Activated CD4-positive, alpha-beta T cell treated with anti-CD3 and anti-CD28 coated beads for 36 hours (primary cell): Measurements from ENCODE around the gene VSNL1. TPM values are rescaled to one million over a fixed set of nuclear protein-coding genes. Genes with fewer than 3 reads are reported as not detected.

Experiments used
- ATAC-seq: fragments of 200-7000 bp; cut with Tn5 transposase; one replicate; pipeline ENCODE4 v1.10.0; 2021; ENCODE audit warnings: mild to moderate bottlenecking, moderate library complexity
- CTCF ChIA-PET: fragments of 350-600 bp; sonication (Branson Sonifier 250); formaldehyde crosslinking; loops from one replicate; lab custom pipeline; 2021; ENCODE audit warnings: antibody characterized with exemption; lab: Charles Lee
- POLR2A ChIA-PET: fragments of 350-600 bp; sonication (Branson Sonifier 250); formaldehyde crosslinking; loops from one replicate; lab custom pipeline; 2021; ENCODE audit warnings: antibody characterized with exemption, inconsistent platforms; lab: Charles Lee
- DNase-seq: peaks from one replicate; pipeline ENCODE4 v3.0.0-alpha.2; 2020
- H3K27ac Mint-ChIP-seq: one replicate; pipeline ENCODE4 v1.8.0; 2021; ENCODE audit warnings: mixed read lengths
- H3K27me3 Mint-ChIP-seq: one replicate; pipeline ENCODE4 v1.8.0; 2021; ENCODE audit warnings: mixed read lengths
- H3K36me3 Mint-ChIP-seq: one replicate; pipeline ENCODE4 v1.8.0; 2021; ENCODE audit warnings: low read depth, mixed read lengths
- H3K4me1 Mint-ChIP-seq: one replicate; pipeline ENCODE4 v1.8.0; 2021; ENCODE audit warnings: mixed read lengths
- H3K4me3 Mint-ChIP-seq: one replicate; pipeline ENCODE4 v1.8.0; 2021; ENCODE audit warnings: mild to moderate bottlenecking, moderate library complexity, mixed read lengths
- H3K9me3 Mint-ChIP-seq: one replicate; pipeline ENCODE4 v1.8.0; 2021; ENCODE audit warnings: low read depth, mixed read lengths
- intact Hi-C, 2 experiments: fragments of 100-400 bp; cut with DNase I in 1 of 2; cut with micrococcal nuclease in 1 of 2; formaldehyde crosslinking; loops; one replicate each; pipeline versions ENCODE4 v1.14.2 to v1.15.1; 2022 to 2024; cut with DNase I, micrococcal nuclease
- total RNA-seq, 2 experiments: library from RNA; stranded (reverse); gene quantifications; one replicate each; pipeline ENCODE4 v1.2.3, GENCODE V29; 2021

The VSNL1 gene
- total RNA-seq, 2 experiments from 2014 or later = not detected

- Mint-ChIP-seq H3K27ac (no peak overlapping the region), H3K4me1 (no peaks in the 10 kb centered on the region), H3K36me3 (no peaks in the 10 kb centered on the region), H3K27me3 (peaks cover 6% of the 10 kb centered on the region), H3K4me3 (no peak overlapping the region), H3K9me3 (no peaks in the 10 kb centered on the region)
- DNase-seq (no peak), ATAC-seq (no peak)
- CTCF ChIA-PET = no interaction called here
- intact Hi-C loops = no loop called here
- POLR2A ChIA-PET = no interaction called here
These were observed 63.6 kb downstream of the VSNL1 start for GRCh38 chr2:17604050-17604449.

GRCh38 chr2:17605696-17606095, 65.2 kb downstream of the VSNL1 start:
- no peak overlapping the region for H3K27ac Mint-ChIP-seq
- ChIA-PET CTCF (no interaction called here), POLR2A (no interaction called here)
- H3K36me3 Mint-ChIP-seq = no peaks in the 10 kb centered on the region
- H3K4me1 Mint-ChIP-seq = no peaks in the 10 kb centered on the region
- intact Hi-C loops = no loop called here
- H3K4me3 Mint-ChIP-seq = no peak overlapping the region
- ATAC-seq = no peak
- no peak for DNase-seq
- no peaks in the 10 kb centered on the region for H3K9me3 Mint-ChIP-seq
- H3K27me3 Mint-ChIP-seq = peaks cover 6% of the 10 kb centered on the region

- no peak for ATAC-seq
- H3K4me3 Mint-ChIP-seq = no peak overlapping the region
- H3K36me3 Mint-ChIP-seq = no peaks in the 10 kb centered on the region
- no peaks in the 10 kb centered on the region for H3K9me3 Mint-ChIP-seq
- H3K27ac Mint-ChIP-seq = no peak overlapping the region
- ChIA-PET CTCF (no interaction called here), POLR2A (no interaction called here)
- peaks cover 6% of the 10 kb centered on the region for H3K27me3 Mint-ChIP-seq
- intact Hi-C loops = no loop called here
- H3K4me1 Mint-ChIP-seq = no peaks in the 10 kb centered on the region
- DNase-seq = no peak
These were observed 66.4 kb downstream of the VSNL1 start for GRCh38 chr2:17606851-17607250.

GRCh38 chr2:17607379-17607778, 66.9 kb downstream of the VSNL1 start:
- intact Hi-C loops = no loop called here
- ATAC-seq (no peak), DNase-seq (no peak)
- ChIA-PET CTCF (interaction anchor here (2.3 kb wide), 1 partner anchor 39 kb away, joined by 5 read pairs; no protein-coding TSS in a partner anchor), POLR2A (no interaction called here)
- Mint-ChIP-seq H3K4me1 (no peaks in the 10 kb centered on the region), H3K27ac (no peak overlapping the region), H3K27me3 (peaks cover 6% of the 10 kb centered on the region), H3K9me3 (no peaks in the 10 kb centered on the region), H3K4me3 (no peak overlapping the region), H3K36me3 (no peaks in the 10 kb centered on the region)

GRCh38 chr2:17608251-17608650, 67.8 kb downstream of the VSNL1 start:
- intact Hi-C loops = no loop called here

GRCh38 chr2:17610521-17610920, 70.0 kb downstream of the VSNL1 start:
- DNase-seq = no peak
- intact Hi-C loops = no loop called here
- CTCF ChIA-PET = no interaction called here

More at GRCh38 chr2:17608251-17608650, 67.8 kb downstream of the VSNL1 start:
- Mint-ChIP-seq H3K4me1 (no peaks in the 10 kb centered on the region), H3K4me3 (no peak overlapping the region), H3K36me3 (no peaks in the 10 kb centered on the region), H3K27ac (no peak overlapping the region), H3K27me3 (peaks cover 6% of the 10 kb centered on the region), H3K9me3 (no peaks in the 10 kb centered on the region)
- ATAC-seq (no peak), DNase-seq (no peak)
- ChIA-PET CTCF (interaction anchor here (0.6 to 2.3 kb wide), 2 partner anchors 38 to 213 kb away, joined by 3 to 5 read pairs; no protein-coding TSS in a partner anchor), POLR2A (no interaction called here)

GRCh38 chr2:17611036-17611435, 70.5 kb downstream of the VSNL1 start:
- ATAC-seq (no peak), DNase-seq (no peak)
- no peak overlapping the region for H3K4me3 Mint-ChIP-seq
- H3K27ac Mint-ChIP-seq = no peak overlapping the region
- peaks cover 2% of the 10 kb centered on the region for H3K27me3 Mint-ChIP-seq
- H3K9me3 Mint-ChIP-seq = no peaks in the 10 kb centered on the region
- POLR2A ChIA-PET = no interaction called here
- no peaks in the 10 kb centered on the region for H3K36me3 Mint-ChIP-seq
- H3K4me1 Mint-ChIP-seq = no peaks in the 10 kb centered on the region
- intact Hi-C loops = no loop called here
- CTCF ChIA-PET = no interaction called here

More at GRCh38 chr2:17610521-17610920, 70.0 kb downstream of the VSNL1 start:
- Mint-ChIP-seq H3K36me3 (no peaks in the 10 kb centered on the region), H3K4me1 (no peaks in the 10 kb centered on the region), H3K4me3 (no peak overlapping the region), H3K27ac (no peak overlapping the region), H3K9me3 (no peaks in the 10 kb centered on the region), H3K27me3 (peaks cover 2% of the 10 kb centered on the region)
- POLR2A ChIA-PET = no interaction called here
- no peak for ATAC-seq

GRCh38 chr2:17614174-17614930, 73.9 kb downstream of the VSNL1 start:
- H3K4me3 Mint-ChIP-seq = no peak overlapping the region
- no peak overlapping the region for H3K27ac Mint-ChIP-seq
- ChIA-PET POLR2A (no interaction called here), CTCF (no interaction called here)
- DNase-seq (no peak), ATAC-seq (no peak)
- H3K27me3 Mint-ChIP-seq = no peaks in the 10 kb centered on the region
- H3K9me3 Mint-ChIP-seq = no peaks in the 10 kb centered on the region
- intact Hi-C loops = no loop called here
- no peaks in the 10 kb centered on the region for H3K36me3 Mint-ChIP-seq
- H3K4me1 Mint-ChIP-seq = no peaks in the 10 kb centered on the region

GRCh38 chr2:17615147-17615546, 74.7 kb downstream of the VSNL1 start:
- CTCF ChIA-PET = interaction anchor here (1.1 kb wide), 1 partner anchor 31 kb away, joined by 3 read pairs; no protein-coding TSS in a partner anchor
- POLR2A ChIA-PET = no interaction called here

GRCh38 chr2:17615728-17616351, 75.3 kb downstream of the VSNL1 start:
- DNase-seq = no peak
- intact Hi-C loops = no loop called here
- H3K27ac Mint-ChIP-seq = no peak overlapping the region
- no peaks in the 10 kb centered on the region for H3K9me3 Mint-ChIP-seq
- no peak for ATAC-seq
- POLR2A ChIA-PET = no interaction called here
- CTCF ChIA-PET = interaction anchor here (1.1 kb wide), 1 partner anchor 30 kb away, joined by 3 read pairs; no protein-coding TSS in a partner anchor
- no peaks in the 10 kb centered on the region for H3K36me3 Mint-ChIP-seq
- H3K4me1 Mint-ChIP-seq = no peaks in the 10 kb centered on the region
- H3K27me3 Mint-ChIP-seq = peaks cover 4% of the 10 kb centered on the region
- H3K4me3 Mint-ChIP-seq = no peak overlapping the region

More at GRCh38 chr2:17615147-17615546, 74.7 kb downstream of the VSNL1 start:
- intact Hi-C loops = no loop called here
- Mint-ChIP-seq H3K36me3 (no peaks in the 10 kb centered on the region), H3K27ac (no peak overlapping the region), H3K27me3 (peaks cover 2% of the 10 kb centered on the region), H3K9me3 (no peaks in the 10 kb centered on the region), H3K4me1 (no peaks in the 10 kb centered on the region), H3K4me3 (no peak overlapping the region)
- no peak for ATAC-seq
- DNase-seq = no peak

GRCh38 chr2:17616405-17616804, 75.9 kb downstream of the VSNL1 start:
- ATAC-seq = no peak
- DNase-seq = no peak
- H3K36me3 Mint-ChIP-seq = no peaks in the 10 kb centered on the region
- H3K27me3 Mint-ChIP-seq = peaks cover 4% of the 10 kb centered on the region
- no peak overlapping the region for H3K4me3 Mint-ChIP-seq
- ChIA-PET POLR2A (no interaction called here), CTCF (interaction anchor here (1.1 kb wide), 1 partner anchor 30 kb away, joined by 3 read pairs; no protein-coding TSS in a partner anchor)
- no peaks in the 10 kb centered on the region for H3K4me1 Mint-ChIP-seq
- no peaks in the 10 kb centered on the region for H3K9me3 Mint-ChIP-seq
- intact Hi-C loops = no loop called here
- H3K27ac Mint-ChIP-seq = no peak overlapping the region

- intact Hi-C loops = no loop called here
- ChIA-PET POLR2A (no interaction called here), CTCF (no interaction called here)
- Mint-ChIP-seq H3K4me3 (no peak overlapping the region), H3K27ac (no peak overlapping the region), H3K27me3 (peaks cover 8% of the 10 kb centered on the region), H3K36me3 (no peaks in the 10 kb centered on the region), H3K4me1 (no peaks in the 10 kb centered on the region), H3K9me3 (no peaks in the 10 kb centered on the region)
- DNase-seq (no peak), ATAC-seq (no peak)
These were observed 77.0 kb downstream of the VSNL1 start for GRCh38 chr2:17617516-17617915.
